GM18519 (cell line): ENCODE results near the gene MYOF.
"Not testable (repeated sequence)": the region's sequence is repeated elsewhere in the genome, so short reads cannot be mapped to it uniquely, and the experiment has no call there.

ENCODE experiments used
- ATAC-seq: cut with Tn5 transposase; IDR thresholded peaks from one replicate; pipeline ENCODE4 v1.9.1; 2021; ENCODE audit warnings: mild to moderate bottlenecking, moderate library complexity; ENCODE audit not compliant: unreplicated experiment, low FRiP score

The MYOF gene

GRCh38 chr10:93314656-93315055, 167.5 kb downstream of the MYOF start:
- not testable (repeated sequence) for ATAC-seq

GRCh38 chr10:93313798-93314197, 168.3 kb downstream of the MYOF start:
- peak; percentile 49 for ATAC-seq

GRCh38 chr10:93309062-93309461, 173.1 kb downstream of the MYOF start:
- no peak for ATAC-seq

GRCh38 chr10:93305122-93305521, 177.0 kb downstream of the MYOF start:
- no peak for ATAC-seq

DNA sequence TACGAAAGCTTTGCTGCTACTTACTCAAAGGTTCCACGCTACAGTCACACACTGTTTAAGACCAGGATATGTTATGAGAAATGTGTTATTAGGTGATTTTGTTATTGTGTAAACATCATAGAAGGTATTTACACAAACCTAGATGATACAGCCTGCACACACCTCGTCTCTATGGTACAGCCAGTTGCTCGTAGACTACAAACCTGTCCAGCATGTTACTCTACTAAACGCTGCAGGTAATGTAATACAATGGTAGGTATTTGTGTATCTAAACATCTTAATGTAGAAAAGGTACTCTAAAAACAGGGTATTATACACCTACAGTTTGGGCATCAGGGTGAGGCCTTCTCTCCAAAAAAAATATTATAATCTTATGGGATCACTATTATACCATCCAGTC, 181.2 kb downstream of the MYOF start:
- no peak for ATAC-seq

- ATAC-seq, result no peak
These were observed 181.7 kb downstream of the MYOF start for GRCh38 chr10:93300288-93300917.

GRCh38 chr10:93299606-93300287, 182.4 kb downstream of the MYOF start:
- ATAC-seq, result no peak

- ATAC-seq, result no peak
These were observed 182.9 kb downstream of the MYOF start for GRCh38 chr10:93299195-93299594.

DNA sequence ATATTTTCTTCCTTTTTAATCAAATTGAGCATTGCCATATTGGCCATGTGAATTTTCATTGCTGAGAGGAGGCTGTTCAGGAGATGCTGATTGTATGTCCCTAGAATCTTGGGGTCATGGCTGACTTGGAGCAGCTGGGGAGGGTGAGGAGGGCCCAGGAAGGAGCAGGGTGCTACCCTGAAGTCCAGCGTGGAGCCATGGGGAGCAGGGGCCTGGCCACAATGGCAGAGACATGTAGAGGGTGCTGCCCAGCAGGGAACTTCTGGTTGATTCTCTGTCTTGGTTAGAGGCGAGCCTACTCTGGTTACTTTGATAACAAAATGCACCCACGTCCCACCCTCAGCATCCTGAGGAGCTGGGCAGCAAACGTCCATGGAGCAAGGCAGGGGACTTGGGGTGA, 186.0 kb downstream of the MYOF start:
- ATAC-seq, result no peak

DNA sequence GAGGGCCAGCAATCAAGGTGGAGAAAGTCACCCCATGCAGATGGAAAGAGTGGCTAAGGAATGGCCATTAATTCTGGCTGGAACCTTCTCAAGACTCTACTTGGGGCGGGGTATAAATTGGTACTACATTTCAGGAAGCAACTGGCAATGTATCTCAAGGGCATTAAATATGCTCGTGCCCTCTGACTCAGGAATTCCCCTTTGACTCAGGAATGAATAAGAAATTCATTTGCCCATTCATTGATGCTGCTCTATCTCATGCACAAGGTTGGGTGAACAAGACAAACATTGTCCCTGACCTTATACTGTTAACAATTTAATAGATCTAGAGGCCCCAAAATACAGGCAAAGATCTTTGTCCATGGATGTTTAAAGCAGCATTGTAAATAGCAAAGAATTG, 188.1 kb downstream of the MYOF start:
- ATAC-seq, result no peak

DNA sequence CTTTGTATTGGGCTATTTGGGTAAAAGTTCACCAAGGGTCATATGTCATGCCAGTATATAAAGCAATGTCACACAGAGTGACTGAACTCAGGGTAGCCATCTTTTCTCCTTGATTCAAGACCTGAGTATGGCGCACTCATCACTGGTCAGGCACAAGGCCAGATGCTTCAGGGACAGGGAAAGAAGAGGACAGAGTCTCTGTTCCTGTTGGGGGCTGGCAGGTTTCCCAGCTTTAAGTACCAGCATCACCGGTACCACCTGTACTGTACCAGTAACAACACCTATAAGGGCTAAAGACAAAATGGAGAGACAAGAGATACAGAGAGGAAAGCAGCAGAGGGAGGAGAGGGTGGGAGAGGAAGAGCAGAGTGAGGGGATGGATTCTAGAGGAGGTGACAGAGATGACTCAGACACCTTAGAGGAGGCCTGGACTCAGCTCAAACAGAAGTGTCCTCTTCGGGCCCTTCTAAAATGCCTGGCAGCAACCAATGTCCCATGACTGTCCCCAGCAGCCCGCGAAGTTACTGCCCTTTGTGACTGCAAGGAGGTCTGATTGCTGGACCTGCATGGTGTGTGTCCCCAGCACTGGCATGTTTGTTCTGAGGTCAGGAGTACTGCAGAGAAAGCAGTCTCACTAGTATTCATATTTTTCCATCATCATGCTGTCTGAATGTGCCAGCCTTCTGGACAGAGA, 191.3 kb downstream of the MYOF start:
- ATAC-seq, result no peak

DNA sequence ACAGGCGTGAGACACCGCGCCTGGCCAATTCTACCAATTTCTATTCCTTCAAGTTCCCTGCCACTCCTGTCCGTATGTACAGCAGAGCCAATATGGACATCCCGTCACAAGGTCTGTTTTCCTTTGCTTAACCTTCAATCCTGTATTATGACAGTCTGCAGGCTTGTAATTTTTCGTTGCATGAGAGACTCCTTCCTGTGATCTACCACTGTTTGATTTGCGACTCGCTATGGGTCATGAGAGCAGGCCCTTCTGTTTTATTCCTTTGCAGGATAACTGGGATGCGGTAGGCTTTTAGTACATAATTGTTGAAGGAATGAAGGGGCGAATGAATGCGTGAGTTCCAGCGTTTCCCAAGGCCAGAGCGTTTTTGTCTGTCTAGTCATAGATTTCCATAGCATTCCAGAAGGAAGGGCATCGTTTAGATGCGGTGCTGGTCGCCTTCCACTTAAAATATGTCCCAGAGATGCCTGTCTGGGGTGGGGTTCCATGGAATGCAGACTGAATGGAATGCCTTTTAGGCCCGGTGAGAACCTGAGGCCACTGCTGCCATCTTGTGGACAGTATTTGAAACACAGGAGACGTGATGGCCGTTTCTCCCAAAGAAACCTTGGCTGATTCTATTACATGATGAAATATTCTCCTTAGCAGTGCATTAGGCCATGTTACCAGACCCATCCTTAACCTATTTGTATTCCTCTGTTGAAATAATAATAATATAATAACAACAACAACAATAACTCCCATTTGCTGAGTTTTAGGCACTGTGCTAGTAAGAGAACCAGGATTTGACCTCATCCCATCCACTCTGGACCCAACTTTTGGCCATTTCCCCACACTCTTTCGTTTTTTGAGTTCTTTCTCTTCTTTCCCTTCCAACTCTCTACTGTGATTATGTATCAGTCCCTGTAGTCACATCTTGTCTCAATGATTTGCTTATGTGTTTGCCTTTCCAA, 193.2 kb downstream of the MYOF start:
- no peak for ATAC-seq

GRCh38 chr10:93287775-93288174, 194.4 kb downstream of the MYOF start:
- no peak for ATAC-seq

GRCh38 chr10:93284246-93284645, 197.9 kb downstream of the MYOF start:
- not testable (repeated sequence) for ATAC-seq

DNA sequence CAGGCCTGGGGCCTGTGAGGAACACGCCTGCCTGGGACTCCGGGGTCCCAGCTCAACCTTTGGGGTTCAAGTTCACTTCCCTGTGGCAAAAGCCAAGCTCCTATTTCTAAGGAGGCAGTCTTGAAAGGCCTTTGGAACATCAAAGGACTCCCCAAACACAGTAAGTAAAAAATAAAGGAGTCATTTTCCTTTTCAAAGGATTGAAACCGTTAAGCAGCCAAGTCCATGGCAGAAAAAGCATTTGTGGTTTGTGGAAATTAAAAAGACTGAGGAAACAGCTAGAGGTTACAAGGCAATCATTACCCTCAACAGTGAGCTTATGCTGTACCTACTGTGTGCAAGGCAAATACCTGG, 200.8 kb downstream of the MYOF start:
- no peak for ATAC-seq

- ATAC-seq, result no peak
These were observed 201.3 kb downstream of the MYOF start for GRCh38 chr10:93280699-93281366.

DNA sequence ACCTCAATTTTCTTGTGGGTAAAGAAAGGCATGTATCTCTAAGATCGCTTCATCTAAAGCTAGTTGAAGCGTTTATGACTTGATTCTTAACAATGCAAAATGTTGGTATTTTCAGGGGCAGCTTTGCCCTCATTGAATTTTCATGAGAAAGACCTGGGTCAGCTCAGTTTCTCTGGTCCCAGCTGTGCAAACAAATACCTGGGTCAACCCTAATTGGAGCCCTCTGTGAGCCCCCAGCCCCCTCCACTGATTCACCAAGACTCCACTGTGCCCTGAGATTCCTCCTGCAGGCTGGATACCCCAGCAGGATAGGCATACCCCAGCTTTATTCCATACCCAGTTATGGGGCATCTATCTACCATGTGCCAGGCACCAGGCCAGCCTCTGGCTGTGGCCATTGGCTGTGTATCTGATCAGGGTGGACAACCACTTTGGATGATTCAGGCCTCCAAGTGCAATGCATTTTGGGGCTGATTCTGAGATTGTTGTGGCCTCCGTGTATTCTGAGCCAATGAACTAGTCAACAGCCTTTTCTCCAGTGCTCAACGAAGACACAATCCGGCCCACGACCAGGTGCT, 201.9 kb downstream of the MYOF start:
- no peak for ATAC-seq

GRCh38 chr10:93277360-93277759, 204.8 kb downstream of the MYOF start:
- ATAC-seq, result no peak

GRCh38 chr10:93274419-93274818, 207.7 kb downstream of the MYOF start:
- ATAC-seq, result no peak
